Ishikawa (cell line): ENCODE results near the gene SSUH2.
A peak's percentile ranks its signal among the peaks of the same experiment; 100 is the strongest.

Source experiments
- CREB1 ChIP-seq: IDR thresholded peaks from 2 replicates; pipeline ENCODE4 v1.6.1; 2012; ENCODE audit warnings: low read depth
- EGR1 ChIP-seq: IDR thresholded peaks from 2 replicates; pipeline ENCODE4 v1.6.1; 2012
- EP300 ChIP-seq: IDR thresholded peaks from 2 replicates; pipeline ENCODE4 v1.6.1; 2012; ENCODE audit warnings: borderline replicate concordance
- NFIC ChIP-seq: IDR thresholded peaks from 2 replicates; pipeline ENCODE4 v1.6.1; 2012
- RAD21 ChIP-seq: IDR thresholded peaks from 2 replicates; pipeline ENCODE4 v1.6.1; 2012; ENCODE audit warnings: low read depth
- TAF1 ChIP-seq: IDR thresholded peaks from 2 replicates; pipeline ENCODE4 v1.6.1; 2012; ENCODE audit warnings: low read depth, mild to moderate bottlenecking
- TEAD4 ChIP-seq: IDR thresholded peaks from 2 replicates; pipeline ENCODE4 v1.6.1; 2012
- YY1 ChIP-seq: IDR thresholded peaks from 2 replicates; pipeline ENCODE4 v1.6.1; 2012; ENCODE audit warnings: low read depth
- ZBTB7A ChIP-seq: IDR thresholded peaks from 2 replicates; pipeline ENCODE4 v1.6.1; 2012; ENCODE audit warnings: low read depth
- TF ChIP-seq, protein P1 (sequence below): IDR thresholded peaks from 2 replicates; pipeline ENCODE4 v1.6.1; 2012; ENCODE audit warnings: low read depth, mild to moderate bottlenecking
- TF ChIP-seq, protein P2 (sequence below): IDR thresholded peaks from 2 replicates; pipeline ENCODE4 v1.6.1; 2012

GRCh38 chr3:8619548-8619947 is 25.1 kb downstream of the SSUH2 start:
- TF ChIP-seq TAF1 = no peak
- no peak for TF ChIP-seq RAD21
- no peak for TF ChIP-seq EP300
- TF ChIP-seq CREB1 = no peak
- TF ChIP-seq, protein P1, sequence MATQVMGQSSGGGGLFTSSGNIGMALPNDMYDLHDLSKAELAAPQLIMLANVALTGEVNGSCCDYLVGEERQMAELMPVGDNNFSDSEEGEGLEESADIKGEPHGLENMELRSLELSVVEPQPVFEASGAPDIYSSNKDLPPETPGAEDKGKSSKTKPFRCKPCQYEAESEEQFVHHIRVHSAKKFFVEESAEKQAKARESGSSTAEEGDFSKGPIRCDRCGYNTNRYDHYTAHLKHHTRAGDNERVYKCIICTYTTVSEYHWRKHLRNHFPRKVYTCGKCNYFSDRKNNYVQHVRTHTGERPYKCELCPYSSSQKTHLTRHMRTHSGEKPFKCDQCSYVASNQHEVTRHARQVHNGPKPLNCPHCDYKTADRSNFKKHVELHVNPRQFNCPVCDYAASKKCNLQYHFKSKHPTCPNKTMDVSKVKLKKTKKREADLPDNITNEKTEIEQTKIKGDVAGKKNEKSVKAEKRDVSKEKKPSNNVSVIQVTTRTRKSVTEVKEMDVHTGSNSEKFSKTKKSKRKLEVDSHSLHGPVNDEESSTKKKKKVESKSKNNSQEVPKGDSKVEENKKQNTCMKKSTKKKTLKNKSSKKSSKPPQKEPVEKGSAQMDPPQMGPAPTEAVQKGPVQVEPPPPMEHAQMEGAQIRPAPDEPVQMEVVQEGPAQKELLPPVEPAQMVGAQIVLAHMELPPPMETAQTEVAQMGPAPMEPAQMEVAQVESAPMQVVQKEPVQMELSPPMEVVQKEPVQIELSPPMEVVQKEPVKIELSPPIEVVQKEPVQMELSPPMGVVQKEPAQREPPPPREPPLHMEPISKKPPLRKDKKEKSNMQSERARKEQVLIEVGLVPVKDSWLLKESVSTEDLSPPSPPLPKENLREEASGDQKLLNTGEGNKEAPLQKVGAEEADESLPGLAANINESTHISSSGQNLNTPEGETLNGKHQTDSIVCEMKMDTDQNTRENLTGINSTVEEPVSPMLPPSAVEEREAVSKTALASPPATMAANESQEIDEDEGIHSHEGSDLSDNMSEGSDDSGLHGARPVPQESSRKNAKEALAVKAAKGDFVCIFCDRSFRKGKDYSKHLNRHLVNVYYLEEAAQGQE = no peak
- TF ChIP-seq EGR1 = no peak
- TF ChIP-seq TEAD4 = peak; percentile 33; the same call in 1 of the 2 replicates
- TF ChIP-seq, protein P2, sequence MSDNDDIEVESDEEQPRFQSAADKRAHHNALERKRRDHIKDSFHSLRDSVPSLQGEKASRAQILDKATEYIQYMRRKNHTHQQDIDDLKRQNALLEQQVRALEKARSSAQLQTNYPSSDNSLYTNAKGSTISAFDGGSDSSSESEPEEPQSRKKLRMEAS = no peak
- no peak for TF ChIP-seq NFIC
- no peak for TF ChIP-seq ZBTB7A
- peak; percentile 63 for TF ChIP-seq YY1
